ENCODE results near the gene ACTR6. TPM values are rescaled to one million over a fixed set of nuclear protein-coding genes. Genes with fewer than 3 reads are reported as not detected.

Gene ACTR6
- total and polyA plus RNA-seq, 9 of the 15 experiments (the other 6 are each of a cell fraction or from before 2014, with no cell fraction given), result 26.1 to 109 (median 70.9) TPM

DNA sequence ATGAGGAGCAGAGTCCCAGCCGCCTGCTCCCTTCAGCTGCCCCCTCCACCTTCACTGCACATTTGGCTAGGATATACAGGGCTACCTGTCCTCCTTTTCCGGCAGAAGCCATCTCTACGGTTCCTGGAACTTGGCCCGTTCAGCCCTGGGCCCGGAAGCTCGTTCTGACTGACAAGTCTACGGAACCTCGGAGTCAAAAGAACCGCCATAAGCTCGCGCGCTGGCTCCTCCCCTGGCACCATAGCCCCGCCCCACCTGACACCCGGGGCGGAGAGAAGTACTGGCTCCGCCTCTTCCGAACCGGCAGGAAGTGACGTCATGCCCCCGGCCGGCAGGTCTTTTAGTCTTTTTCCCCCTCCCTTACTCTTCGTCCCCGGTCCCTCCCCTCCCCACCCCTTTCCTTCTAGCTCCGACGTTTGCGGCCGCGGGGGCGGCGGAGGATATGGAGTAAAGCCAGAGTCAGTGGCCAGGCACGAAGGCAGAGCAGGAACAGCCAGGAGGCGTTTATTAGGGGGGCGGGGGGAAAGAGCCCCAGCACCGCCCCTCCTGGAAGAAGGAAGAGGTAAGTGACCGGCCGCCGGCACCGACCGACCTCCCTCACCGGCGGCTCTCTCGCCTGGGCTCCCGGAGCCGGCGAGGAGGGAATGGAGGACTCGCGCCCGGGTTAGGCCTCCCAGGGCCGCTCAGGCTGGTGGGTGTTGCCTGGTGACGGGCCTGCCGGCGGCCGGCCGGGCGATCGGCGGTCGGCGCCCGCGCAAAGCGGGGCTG is 66.4 kb downstream of the ACTR6 start, which contains the start of the genes DEPDC4 and SCYL2 (continued):
- TF ChIP-seq, protein P1, sequence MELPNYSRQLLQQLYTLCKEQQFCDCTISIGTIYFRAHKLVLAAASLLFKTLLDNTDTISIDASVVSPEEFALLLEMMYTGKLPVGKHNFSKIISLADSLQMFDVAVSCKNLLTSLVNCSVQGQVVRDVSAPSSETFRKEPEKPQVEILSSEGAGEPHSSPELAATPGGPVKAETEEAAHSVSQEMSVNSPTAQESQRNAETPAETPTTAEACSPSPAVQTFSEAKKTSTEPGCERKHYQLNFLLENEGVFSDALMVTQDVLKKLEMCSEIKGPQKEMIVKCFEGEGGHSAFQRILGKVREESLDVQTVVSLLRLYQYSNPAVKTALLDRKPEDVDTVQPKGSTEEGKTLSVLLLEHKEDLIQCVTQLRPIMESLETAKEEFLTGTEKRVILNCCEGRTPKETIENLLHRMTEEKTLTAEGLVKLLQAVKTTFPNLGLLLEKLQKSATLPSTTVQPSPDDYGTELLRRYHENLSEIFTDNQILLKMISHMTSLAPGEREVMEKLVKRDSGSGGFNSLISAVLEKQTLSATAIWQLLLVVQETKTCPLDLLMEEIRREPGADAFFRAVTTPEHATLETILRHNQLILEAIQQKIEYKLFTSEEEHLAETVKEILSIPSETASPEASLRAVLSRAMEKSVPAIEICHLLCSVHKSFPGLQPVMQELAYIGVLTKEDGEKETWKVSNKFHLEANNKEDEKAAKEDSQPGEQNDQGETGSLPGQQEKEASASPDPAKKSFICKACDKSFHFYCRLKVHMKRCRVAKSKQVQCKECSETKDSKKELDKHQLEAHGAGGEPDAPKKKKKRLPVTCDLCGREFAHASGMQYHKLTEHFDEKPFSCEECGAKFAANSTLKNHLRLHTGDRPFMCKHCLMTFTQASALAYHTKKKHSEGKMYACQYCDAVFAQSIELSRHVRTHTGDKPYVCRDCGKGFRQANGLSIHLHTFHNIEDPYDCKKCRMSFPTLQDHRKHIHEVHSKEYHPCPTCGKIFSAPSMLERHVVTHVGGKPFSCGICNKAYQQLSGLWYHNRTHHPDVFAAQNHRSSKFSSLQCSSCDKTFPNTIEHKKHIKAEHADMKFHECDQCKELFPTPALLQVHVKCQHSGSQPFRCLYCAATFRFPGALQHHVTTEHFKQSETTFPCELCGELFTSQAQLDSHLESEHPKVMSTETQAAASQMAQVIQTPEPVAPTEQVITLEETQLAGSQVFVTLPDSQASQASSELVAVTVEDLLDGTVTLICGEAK (IDR thresholded peaks at IDR 0.05), result peak; percentile 87
- TF ChIP-seq, protein P1 (CRISPR knock-in tag; IDR thresholded peaks at IDR 0.05), result no peak
- no peak for TF ChIP-seq KLF16 (IDR thresholded peaks at IDR 0.05)
- no peak for TF ChIP-seq CREB3L1 (IDR thresholded peaks at IDR 0.05; ENCODE audit: borderline replicate concordance, low read depth)
- no peak for TF ChIP-seq FOXP1 (CRISPR knock-in tag; IDR thresholded peaks at IDR 0.05)
- no peak for TF ChIP-seq GTF3C2 (IDR thresholded peaks at IDR 0.05; ENCODE audit: borderline replicate concordance, extremely low read depth, insufficient read length)
- TF ChIP-seq, protein P2, sequence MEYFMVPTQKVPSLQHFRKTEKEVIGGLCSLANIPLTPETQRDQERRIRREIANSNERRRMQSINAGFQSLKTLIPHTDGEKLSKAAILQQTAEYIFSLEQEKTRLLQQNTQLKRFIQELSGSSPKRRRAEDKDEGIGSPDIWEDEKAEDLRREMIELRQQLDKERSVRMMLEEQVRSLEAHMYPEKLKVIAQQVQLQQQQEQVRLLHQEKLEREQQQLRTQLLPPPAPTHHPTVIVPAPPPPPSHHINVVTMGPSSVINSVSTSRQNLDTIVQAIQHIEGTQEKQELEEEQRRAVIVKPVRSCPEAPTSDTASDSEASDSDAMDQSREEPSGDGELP (CRISPR knock-in tag; IDR thresholded peaks at IDR 0.05; ENCODE audit: borderline replicate concordance), result peak; percentile 77; the same call in 1 of the 2 replicates
- TF ChIP-seq NCOR1 (IDR thresholded peaks at IDR 0.05), result no peak
- TF ChIP-seq MCM5 (IDR thresholded peaks at IDR 0.05; ENCODE audit: low read depth), result no peak
- no peak for TF ChIP-seq ZNF23 (CRISPR knock-in tag; IDR thresholded peaks at IDR 0.05)
- TF ChIP-seq ZNF212 (CRISPR knock-in tag; IDR thresholded peaks at IDR 0.05), result no peak
- TF ChIP-seq MYC (IDR thresholded peaks at IDR 0.05; ENCODE audit: low read depth, low read length), result peak; percentile 24
- no peak for TF ChIP-seq MYC (CRISPR knock-in tag; IDR thresholded peaks at IDR 0.05; ENCODE audit: borderline replicate concordance, low read depth)

Measured in K562 (cell line).